Erythroblast (primary cell): ENCODE results near the gene SC5D.

Experiments
- DNase-seq, 2 experiments: peaks; one replicate each; lab custom pipeline; 2025; lab: John Stamatoyannopoulos, UW
- GATA1 ChIP-seq: IDR thresholded peaks from 2 replicates; pipeline ENCODE4 v1.6.1; 2011; ENCODE audit warnings: low read depth, mild to moderate bottlenecking, control low read depth, low read length, moderate library complexity
- POLR2A ChIP-seq: IDR thresholded peaks from 2 replicates; pipeline ENCODE4 v1.6.1; 2011; ENCODE audit warnings: mild to moderate bottlenecking, low read length

The SC5D gene

GRCh38 chr11:121300972-121301699, 8.6 kb downstream of the SC5D start:
- DNase-seq = no peak

GRCh38 chr11:121304759-121305158, 12.2 kb downstream of the SC5D start:
- TF ChIP-seq GATA1 = no peak
- no peak for TF ChIP-seq POLR2A
- DNase-seq = no peak

More at GRCh38 chr11:121300972-121301699, 8.6 kb downstream of the SC5D start:
- TF ChIP-seq POLR2A = no peak
- no peak for TF ChIP-seq GATA1

GRCh38 chr11:121308816-121309215, 16.2 kb downstream of the SC5D start:
- DNase-seq = no peak
- TF ChIP-seq GATA1 (no peak), POLR2A (no peak)

DNA sequence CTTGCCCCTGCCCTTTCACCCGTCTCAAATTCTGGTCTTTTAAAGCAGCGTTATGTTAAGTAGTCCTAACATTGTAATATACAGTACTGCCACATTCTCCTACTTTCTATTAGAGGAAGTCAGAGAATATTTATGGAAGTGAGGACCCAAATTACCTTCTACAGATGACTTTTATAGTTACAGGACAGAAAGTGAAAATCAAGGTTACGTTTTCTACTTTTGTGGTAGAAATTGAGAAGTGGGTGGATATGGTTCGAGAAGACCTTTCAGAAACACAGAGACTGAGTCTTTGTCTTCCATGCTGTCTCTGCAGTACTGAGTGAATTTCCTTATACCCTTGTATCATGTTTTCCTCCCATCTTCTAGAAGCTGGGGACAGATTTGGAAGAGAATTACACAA, 17.1 kb downstream of the SC5D start:
- no peak for DNase-seq
- no peak for TF ChIP-seq POLR2A
- TF ChIP-seq GATA1 = no peak

GRCh38 chr11:121310908-121311307, 18.3 kb downstream of the SC5D start:
- TF ChIP-seq GATA1 = no peak
- TF ChIP-seq POLR2A = no peak
- DNase-seq = no peak

DNA sequence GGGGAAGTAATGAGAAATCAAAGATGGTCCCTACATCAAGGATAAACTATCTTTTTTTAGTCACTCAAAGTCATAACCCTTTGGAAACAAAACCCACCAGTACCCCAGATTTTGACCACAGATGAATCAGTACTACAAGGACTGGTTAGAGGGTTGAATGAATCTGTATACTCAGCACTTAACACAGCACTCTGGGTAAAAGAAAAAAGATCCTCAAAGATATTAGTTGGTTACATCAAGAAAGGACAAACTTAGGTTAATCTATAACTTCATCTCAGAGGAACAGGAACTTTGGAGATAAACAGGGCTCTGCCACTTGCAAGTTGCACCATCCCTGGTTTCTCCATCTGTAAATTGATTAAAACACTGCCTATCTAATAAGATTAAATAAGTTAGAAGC, 18.8 kb downstream of the SC5D start:
- no peak for DNase-seq
- no peak for TF ChIP-seq POLR2A
- TF ChIP-seq GATA1 = no peak

- no peak for DNase-seq
- TF ChIP-seq POLR2A (no peak), GATA1 (no peak)
These were observed 19.9 kb downstream of the SC5D start for GRCh38 chr11:121312483-121312882.

DNA sequence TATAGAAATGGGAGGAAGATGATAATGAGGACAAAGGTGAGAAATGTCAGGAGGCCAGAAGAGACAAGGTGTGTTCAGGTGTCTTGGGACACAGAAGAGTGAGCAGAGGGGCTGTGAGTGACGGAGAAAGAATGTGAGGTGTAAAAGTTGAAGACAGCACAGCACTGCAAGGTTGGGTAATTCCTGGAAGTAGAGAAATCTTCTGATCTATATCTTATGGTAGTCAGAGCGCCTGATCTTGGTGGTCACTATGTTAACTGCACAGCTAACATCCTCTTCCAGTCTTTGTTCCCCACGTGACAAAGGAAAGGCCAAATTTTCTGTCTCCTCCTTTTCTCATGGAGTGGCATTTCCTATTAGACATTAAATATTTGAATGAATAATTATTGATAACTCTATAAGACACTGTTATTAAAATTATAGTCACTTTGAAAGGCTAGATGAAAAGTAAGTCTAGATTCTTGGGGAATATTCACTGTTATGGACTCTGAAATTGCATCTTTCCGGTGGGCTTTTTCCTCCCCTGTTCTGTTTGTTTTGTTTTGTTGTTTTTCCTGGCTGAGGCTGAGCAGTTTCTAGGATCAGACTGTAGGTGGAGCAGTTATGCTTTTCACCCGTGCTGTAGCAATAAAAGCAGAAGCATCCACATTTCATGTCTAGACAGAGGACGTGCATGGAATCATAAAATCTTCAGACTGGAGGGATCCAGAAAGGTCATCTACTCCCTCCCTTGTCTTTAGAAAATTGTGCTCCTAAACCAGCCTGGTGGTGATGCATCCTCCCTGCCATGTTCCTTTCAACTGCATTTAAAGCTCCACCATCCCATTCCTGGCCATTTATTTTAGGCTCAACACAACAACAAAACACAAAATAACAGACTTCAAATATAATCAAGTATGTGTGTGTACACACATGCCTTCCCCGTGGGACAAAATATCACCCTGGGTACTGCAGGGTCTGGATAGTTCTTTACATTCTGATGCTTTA, 26.6 kb downstream of the SC5D start:
- peak; percentile 14 to 24 for DNase-seq
- no peak for TF ChIP-seq POLR2A
- TF ChIP-seq GATA1 = no peak

GRCh38 chr11:121321614-121322243, 29.2 kb downstream of the SC5D start:
- DNase-seq = no peak
- no peak for TF ChIP-seq POLR2A
- TF ChIP-seq GATA1 = no peak

GRCh38 chr11:121323046-121323607, 30.6 kb downstream of the SC5D start:
- TF ChIP-seq GATA1 (no peak), POLR2A (no peak)
- no peak for DNase-seq

DNA sequence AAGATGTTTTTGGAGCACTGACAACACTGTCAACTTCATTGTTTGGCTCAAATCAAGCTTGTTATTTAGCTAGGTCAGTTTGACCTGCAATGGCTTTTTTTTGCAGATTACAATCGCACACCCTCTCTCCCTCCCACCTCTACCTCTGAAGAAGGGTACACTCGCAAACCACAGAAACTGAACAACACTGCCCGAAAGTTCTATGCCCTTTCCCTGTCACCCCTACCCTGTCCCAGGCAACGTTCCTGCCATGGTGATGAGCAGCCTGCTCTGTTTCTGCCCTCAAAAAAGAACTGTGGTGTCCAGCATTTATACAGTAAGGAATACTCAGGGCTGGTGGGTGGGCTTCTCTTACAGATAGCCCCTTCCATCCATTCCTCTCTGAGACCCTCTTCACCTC, 33.7 kb downstream of the SC5D start:
- DNase-seq = no peak
- TF ChIP-seq POLR2A = no peak
- no peak for TF ChIP-seq GATA1

GRCh38 chr11:121327553-121327952, 35.0 kb downstream of the SC5D start:
- no peak for TF ChIP-seq GATA1
- no peak for TF ChIP-seq POLR2A
- DNase-seq = no peak

GRCh38 chr11:121328176-121328966, 35.8 kb downstream of the SC5D start:
- no peak for TF ChIP-seq GATA1
- TF ChIP-seq POLR2A = no peak
- no peak for DNase-seq
